Body of pancreas (tissue), 4 donors: ENCODE data around the gene EPM2AIP1.

Experiments
- CTCF ChIP-seq, 7 experiments: fragments of 450-650 bp in 4 of 7; fragments of 200-600 bp in 3 of 7; sonication (generic) in 3 of 7; IDR thresholded peaks; one replicate each; pipeline ENCODE4 v1.5.1; 2016 to 2019; ENCODE audit warnings: antibody characterized with exemption in 7 of 7
- POLR2A ChIP-seq, 3 donors: fragments of 450-650 bp; IDR thresholded peaks; one replicate each; pipeline ENCODE4 v1.6.1; 2016; ENCODE audit warnings: antibody characterized with exemption in 3 of 3, mild to moderate bottlenecking in 2 of 3

DNA sequence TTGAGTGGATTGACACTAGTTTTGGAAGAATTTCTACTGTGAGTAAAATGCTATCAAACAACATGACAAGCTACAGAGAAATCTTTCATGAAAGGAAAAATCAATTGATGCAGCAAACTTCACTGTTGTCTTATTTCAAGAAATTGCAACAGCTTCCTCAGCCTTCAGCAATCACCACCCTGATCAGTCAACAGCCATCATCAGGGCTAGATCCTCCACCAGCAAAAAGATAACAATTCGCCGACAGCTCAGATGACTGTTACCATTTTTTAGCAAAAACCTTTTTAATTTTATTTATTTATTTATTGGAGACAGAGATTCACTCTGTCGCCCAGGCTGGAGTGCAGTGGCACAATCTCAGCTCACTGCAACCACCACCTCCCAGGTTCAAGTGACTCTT, 44.4 kb upstream of the EPM2AIP1 start:
- TF ChIP-seq CTCF (IDR thresholded peaks at IDR 0.05) (no peak), POLR2A (IDR thresholded peaks at IDR 0.05) (no peak)
